Measurements from ENCODE around the gene TCEAL1.
"Not testable (repeated sequence)": the region's sequence is repeated elsewhere in the genome, so short reads cannot be mapped to it uniquely, and the experiment has no call there.

The TCEAL1 gene

DNA sequence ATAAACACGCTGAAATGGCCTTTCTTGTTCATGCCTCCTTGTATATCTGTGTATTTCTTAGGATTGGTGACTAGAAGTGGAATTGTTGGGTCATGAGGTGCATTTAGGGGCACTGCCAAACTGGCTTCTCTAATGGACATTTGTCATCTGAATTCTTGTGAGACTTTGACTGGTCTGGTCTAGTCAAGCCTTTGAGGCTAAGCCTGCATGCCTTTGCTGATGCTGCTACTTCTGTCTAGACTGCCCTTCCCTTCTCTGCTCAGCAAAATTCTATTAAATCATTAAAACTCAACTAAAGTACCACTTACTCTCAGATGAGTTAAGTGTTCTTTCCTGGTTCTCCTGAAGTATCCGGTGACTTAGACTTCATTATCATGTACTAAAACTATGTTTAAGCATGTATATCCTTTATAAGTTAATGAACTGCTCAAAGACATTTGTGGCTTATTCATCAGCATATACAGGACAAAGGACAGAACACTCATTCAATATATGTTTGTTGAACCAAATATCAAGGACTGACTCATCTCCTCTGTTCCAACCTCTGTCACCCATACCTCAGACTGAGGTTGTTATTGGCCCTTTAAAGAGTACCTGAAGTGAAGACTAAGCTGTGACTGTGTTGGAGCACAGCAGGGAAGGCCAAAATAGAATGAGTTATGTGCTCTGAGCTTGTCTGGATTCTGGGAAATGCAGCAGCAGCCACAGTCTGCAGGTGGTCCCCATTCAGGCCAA, 9.0 kb downstream of the TCEAL1 start:
- no peak for DNase-seq

DNA sequence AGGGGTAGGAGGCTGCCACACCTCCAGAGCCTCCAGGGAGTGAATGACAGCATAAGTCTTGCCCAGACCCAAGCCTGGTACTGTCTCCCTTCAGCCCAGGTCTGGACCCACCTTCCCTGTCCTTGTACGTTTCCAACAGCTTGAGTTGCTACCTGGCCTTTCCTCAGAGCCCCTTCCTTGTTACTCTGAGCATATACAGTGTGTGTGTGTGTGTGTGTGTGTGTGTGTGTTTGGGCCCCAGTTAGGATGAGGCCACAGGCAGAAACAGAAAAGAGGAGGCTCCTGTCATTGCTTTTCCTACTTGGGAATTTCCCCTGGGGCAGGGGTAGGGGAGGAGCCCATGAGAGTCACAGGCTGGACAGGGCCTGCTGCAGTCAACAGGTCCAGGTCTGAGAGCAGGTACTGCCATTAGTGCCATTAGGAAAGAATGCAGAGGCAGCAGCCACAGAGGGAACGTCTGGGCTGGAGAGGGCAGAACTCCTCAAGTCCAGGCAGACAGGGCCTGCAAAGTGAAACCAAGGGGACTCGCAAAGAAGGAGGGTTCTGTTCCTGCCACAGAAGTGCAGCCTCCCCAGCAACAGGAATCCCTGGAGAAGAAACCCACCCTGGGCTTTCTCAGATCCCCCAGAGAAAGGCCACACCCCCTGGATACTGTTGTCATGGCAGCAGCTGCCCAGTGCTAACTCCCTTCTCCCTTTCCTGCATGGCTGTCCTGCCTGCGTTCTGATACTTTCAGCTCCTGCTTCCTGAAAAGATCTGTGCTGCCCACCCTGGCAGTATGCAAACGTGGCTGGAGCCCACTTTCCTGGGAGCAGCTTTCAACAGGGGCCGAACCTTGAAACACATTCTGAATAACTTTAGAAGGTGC, 9.9 kb downstream of the TCEAL1 start:
- not testable (repeated sequence) for DNase-seq

DNA sequence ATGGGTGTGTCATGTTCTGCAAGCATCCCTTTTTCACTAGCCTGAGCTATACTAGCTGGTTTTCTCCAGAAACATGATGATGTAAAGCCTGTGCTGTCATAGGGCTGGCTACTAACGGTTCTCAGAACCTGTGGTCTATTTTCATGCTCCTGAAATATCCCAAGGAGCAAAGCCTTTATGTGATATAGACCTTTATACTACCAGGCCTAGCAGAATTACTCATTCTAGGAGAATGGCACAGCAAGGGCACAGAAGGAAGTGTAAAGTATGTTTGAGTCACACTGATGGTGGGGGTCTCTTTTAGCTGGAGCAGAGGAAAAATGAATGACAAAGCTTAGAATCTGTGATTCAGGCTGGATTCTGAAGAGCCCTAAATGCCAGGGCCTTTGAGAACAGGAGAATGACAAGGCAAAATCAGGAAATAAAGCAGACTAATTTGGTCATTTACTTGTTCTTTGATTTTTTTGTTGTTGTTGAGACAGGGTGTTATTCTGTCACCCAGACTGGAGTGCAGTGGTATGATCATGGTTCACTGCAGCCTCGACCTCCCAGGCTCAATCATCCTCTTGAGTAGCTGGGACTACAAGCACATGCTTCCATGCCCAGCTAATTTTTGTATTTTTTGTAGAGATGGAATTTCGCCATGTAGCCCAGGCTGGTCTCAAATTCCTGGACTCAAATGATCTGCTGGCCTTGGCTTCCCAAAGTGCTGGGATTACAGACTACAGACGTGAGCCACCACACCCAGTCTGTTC, 11.8 kb downstream of the TCEAL1 start:
- DNase-seq: no peak

DNA sequence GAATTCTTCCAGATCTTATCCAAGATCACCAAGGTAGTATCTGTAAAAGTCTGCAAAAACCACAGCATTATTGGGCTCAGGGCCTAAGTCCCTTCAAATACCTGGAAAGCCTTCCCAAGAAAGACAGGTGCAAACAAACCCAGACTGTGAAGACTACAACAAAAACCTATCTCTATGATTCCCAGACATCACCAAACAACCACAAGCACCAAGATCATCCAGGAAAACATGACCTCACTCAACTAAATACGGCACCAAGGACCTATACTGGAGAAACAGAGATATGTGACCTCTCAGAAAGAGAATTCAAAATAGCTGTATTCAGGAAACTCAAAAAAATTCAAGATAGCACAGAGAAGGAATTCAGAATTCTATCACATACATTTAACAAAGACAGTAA, 15.3 kb downstream of the TCEAL1 start:
- no peak for DNase-seq

DNA sequence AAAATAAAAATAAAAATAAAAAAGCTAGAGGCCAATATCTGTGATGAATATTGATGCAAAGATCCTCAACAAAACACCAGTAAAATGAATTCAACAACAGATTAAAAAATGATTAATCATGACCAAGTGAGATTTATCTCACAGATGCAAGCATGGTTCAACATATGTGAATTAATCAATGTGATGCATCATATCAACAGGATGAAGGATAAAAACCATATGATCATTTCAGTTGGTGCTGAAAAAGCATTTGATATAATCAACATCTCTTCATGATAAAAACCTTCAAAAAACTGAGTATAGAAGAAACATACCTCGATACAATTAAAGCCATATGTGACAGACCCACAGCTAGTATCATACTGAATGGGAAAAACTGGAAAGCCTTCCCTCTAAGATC, 18.9 kb downstream of the TCEAL1 start:
- DNase-seq: no peak

DNA sequence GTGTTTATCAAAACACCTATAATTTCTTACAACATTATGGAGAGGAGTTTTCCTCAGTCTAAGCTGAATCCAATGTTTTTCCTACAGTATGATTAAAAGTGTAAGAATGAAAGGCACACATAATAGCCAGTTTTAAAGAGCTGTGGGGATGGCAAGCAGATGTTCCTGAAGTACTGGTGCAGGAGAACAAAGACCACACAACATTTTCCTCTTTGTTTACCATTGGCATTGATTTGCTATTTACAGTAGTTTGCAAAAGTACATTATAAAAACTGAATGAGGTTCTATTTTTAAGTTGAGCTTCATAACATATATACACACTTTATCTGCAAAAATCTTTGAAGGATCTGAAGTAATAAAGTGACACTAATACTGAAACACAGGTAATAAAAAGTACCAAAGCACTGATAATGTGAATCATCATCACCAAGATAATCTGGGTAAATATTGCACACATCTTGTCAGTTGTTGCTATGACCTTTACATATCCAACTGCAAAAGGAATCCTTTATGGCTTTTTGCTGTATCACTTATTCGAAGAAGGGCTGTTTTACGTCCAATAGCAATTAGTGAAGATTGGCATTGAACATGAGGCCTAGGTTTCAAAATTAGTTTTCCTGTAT, 22.5 kb downstream of the TCEAL1 start:
- no peak for DNase-seq

DNA sequence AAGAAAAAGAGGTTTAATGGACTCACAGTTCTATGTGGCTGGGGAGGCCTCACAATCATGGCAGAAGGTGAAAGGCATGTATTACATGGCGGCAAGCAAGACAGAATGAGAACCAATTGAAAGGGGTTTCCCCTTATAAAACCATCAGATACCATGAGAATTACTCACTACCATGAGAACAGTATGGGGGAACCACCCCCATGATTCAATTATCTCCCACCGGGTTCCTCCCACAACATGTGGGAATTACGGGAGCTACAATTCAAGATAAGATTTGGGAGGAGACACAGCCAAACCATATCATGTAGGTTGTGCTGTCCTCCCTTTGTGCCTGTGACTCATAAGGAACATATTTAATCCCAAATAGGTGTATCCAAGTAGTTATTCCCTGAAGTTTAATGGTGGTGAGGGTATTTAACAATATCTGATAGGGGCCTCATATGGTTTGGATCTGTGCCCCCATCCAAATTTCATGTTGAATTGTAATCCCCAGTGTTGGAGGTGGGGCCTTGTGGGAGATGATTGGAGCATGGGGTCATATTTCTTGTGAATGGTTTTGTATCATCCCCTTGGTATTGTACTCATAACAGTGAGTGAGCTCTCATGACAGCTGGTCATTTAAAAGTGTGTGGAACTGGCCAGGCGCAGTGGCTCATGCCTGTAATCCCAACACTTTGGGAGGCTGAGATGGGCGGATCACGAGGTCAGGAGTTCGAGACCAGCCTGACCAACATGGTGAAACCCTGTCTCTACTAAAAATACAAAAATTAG, 26.6 kb downstream of the TCEAL1 start:
- not testable (repeated sequence) for DNase-seq

DNA sequence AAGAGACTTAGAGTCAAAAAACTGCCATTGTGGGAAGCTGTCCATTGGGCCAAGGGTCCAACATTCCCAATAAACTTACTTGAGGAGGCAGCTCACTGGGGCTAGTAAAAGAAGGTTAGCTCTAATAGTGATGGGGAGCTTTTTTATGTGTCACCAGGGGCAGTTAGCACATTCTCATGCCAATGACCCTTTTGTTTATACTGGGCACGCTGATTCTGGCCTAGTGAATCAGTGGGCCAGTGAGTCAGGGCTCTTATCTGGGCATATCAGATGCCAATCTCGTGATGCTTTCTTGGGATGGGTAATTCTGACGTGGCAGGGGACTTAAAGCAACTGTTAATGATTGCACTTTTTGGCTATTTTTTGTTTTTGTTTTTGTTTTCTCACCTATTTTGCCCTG, 27.8 kb downstream of the TCEAL1 start:
- no peak for DNase-seq

DNA sequence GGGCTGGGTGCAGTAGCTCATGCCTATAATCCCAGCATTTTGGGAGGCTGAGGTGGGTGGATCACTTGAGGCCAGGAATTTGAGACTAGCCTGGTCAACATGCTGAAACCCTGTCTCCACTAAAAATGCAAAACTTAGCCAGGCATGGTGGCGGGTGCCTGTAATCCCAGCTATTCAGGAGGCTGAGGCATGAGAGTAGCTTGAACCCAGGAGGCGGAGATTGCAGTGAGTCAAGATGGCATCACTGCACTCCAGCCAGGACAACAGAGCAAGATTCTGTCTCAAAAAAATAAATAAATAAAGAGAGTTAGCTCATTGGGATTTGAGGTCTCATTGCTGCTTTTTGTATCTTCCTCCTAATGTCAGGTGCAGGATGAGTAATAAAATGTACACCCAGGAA, 28.3 kb downstream of the TCEAL1 start:
- DNase-seq: not testable (repeated sequence)

DNA sequence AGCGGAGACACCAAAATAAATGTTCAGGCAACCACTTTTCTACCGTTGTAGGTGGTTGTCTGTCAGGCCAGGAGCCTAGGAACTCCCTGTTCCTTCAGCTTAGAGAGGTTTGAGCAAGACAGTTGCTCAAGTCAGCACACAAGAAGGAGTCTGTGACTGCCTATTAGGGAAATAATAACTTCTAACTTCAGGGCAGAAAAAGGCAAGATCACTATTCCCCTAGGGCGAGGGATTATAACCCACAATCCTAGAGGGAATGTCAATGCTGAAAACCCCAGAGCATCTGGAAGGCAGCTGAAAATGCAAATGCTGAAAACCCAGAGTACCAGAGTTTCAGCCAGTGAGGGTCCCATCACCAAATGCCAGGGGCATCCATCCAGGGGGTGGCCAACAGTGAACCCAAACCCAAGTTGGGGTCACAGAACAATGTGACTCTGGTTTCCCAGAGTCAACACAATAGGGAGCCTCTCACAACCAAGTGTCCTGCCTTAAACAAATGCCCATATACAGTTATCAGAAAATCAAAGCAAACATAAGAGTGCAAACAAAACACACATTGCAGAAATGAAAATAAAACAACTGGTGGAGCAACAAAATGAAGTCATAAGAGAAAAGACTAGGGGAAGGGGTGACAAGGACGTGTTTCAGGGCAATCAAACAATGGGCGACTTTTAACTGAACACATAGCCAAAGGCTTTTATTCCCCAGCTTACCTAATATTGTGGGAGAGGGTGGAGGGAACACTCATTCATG, 30.1 kb downstream of the TCEAL1 start:
- DNase-seq: no peak

DNA sequence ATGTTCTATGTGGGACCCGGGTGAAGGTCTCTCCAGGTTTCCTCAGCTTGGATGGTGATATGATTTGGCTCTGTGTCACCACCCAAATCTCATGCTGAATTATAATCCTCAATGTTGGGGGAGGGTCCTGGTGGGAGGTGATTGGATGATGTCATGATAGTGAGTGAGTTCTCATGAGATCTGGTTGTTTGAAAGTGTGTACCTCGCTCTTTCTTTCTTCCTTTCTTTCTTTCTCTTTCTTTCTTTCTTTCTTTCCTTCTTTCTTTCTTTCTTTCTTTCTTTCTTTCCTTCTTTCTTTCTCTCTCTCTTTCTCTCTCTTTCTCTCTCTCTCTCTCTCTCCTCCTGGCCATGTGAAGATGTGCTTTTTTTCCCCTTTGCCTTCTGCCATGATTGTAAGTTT, 30.7 kb downstream of the TCEAL1 start:
- DNase-seq: not testable (repeated sequence)

DNA sequence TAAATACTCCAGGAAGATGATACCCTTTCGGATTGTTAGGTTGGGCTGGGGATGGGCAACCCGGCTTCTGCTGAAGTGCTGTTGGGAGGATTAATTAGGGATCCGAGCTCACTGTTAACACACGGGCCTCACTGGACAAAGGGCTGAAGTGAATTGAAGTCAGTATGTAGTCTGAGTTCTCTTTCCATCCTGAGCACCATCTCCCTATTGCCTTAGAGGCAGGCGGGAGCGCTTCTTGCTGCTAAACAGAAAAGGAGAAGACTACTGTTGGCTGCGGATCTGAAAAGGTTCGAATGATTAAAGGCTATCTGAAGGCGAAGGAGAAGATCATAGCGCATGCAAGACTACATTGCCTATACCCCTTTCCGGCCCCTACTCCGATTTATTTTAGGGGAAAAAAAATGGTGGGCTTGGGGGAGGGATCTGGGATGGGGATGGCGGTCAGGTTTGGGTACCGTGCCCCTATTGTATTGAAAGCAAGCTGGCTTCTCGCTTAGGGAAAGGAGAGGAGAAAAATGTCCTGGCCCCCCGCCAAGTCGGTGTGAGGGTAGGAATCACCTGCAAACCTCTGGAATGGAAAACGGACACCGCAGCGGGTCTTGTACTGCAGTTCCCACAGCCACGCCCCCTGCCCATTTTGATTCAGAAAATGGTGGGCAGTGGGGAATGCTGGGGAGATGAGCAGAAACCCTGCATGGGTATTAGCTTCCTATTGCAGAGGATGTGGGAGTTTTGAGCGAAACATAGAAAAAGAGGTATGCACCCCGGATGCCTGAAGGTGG, 35.4 kb downstream of the TCEAL1 start:
- no peak for DNase-seq

DNA sequence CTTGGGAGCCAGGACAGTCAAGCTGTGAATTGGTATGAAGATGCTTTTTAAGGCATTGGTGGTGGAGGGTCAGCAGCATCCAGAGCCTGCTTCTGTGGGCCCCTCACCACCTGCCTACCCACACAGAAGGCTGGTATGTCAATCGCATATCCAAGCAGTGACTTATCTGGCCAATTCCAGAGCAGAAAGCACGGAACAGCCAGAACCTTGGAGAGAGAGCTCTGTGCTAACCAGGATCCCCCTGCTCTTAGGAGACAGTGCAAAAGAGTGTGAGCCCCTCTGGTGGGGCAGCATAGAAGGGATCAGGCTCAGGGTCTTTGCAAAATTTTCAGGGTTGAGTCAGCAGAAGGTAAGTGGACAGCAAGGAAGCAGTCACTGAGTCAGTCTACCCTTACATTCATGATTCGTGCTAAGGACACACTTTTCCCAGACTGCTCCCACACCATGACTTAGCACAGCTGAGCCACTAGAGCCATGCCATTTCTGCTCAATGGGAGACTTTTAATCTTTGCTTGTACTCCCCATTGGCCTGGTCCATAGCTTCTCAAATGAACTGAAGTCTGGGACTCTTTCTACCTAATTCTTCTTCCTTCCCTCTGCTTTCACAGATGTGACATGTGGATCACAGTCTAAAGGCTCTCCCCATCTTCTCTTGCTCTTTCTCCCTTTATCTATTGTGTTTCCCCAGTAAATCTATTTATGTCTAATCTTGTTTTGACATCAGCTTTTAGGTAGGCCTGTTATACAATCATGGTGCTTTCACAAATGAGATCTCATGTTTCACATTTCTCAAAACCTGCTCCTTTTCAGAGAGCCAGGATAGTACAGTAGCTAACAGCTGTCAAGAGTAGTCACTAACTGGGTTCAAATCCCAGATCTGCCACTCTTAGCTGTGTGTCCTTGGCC, 37.7 kb downstream of the TCEAL1 start:
- DNase-seq: no peak

DNA sequence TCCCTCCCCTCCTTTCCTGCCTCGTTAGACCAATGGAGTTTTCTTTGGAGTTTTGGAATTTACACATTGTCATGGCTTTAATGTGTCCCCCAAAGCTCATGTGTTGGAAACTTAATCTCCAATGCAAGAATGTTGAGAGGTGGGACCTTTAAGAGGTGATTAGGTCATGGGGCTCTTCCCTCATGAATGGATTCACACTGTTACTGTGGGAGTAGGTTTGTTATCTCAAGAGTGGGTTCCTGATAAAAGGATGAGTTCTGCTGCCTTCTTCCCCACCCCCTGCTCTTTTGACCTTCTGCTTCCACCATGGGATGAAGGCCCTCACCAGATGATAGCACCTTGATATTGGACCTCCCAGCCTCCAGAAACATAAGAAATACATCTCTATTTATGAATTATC, 41.0 kb downstream of the TCEAL1 start:
- no peak for DNase-seq

DNA sequence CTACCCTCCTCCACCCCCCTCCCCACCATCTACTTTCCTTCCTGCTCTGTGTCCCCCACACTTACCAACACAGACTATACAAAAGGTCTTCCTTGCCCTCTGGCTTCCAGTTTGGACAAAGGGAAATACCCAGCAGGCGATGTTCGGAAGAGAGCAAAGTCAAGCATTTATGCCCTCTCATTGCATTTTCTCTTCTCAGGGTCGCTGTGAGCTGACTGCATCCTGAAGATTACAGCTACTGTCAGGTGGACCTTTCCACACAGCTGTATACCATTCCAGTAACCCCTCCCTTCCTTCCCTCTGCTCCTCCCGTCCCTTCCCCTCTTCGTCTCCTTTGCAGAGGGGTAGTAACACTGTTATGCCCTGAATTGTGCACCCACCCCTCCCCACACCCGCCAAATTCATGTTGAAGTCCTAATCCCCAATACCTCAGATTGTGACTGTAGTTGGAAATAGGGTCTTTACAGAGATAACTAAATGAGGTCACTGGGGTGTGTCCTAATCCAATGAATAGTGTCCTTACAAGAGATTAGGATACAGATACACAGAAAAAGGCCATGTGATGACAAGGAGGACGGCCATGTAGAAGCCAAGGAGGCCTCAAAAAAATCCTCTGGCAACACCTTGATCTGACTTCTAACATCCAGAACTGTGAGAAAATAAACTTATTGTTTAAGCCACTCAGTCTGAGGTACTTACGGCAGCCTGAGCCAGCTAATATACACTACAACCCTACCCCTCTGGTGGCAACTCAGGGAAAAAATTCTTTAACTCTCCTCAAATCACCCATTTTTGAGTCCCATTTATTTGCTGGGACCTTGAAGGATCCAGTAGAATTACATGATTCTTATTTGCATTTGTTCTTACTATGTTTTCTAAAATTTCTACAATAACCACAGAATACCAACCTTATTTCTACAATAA, 46.0 kb downstream of the TCEAL1 start:
- DNase-seq: no peak

DNA sequence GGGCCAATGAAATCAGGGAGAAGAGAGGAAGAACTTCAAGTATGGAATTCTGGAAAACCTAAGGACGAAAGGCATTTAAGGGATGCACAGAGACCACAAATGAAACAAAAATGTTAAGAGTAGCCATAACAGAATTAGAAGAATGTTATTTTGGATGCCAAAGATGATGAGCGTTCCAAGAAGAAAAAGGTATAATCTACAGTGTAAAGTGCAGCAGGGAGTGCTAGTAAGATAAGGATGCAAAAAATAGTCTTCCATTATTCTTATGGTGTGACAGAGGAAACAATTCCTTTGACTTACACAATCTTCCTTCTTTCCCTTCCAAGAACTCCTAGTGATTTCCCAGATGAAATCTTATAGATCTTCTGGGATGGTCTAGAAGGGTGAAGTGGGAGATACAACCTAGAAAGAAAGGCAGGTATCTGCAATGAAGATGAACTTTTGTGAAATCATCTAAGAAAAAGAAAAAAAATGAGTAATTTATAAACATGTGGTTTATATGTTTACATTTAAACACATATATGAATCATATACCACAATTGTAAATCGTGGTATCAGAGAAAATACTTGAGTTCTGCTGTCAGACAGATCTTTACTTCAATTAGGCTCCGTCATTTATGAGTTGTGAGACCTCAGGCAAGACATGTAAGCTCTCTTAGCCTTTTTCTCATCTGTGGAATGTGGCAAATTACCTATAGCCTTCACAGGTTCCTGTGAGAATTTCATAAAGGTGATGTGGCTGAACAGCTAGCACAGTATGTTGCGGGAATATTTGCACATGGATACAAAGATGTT, 49.6 kb downstream of the TCEAL1 start:
- DNase-seq: no peak
